GM23248 (cell line): ENCODE results near the gene GALT.

Source experiments
- EZH2 ChIP-seq: fragments of 200-600 bp; sonication (generic); IDR thresholded peaks from 2 replicates; pipeline ENCODE4 v1.6.1; 2018; ENCODE audit warnings: antibody characterized with exemption, mild to moderate bottlenecking; ENCODE audit not compliant: insufficient read depth, poor library complexity, severe bottlenecking
- EZH2phosphoT487 ChIP-seq: fragments of 200-600 bp; sonication (generic); IDR thresholded peaks from 2 replicates; pipeline ENCODE4 v1.6.1; 2018; ENCODE audit warnings: antibody characterized with exemption, moderate library complexity, mild to moderate bottlenecking, low read depth; ENCODE audit not compliant: insufficient read depth

DNA sequence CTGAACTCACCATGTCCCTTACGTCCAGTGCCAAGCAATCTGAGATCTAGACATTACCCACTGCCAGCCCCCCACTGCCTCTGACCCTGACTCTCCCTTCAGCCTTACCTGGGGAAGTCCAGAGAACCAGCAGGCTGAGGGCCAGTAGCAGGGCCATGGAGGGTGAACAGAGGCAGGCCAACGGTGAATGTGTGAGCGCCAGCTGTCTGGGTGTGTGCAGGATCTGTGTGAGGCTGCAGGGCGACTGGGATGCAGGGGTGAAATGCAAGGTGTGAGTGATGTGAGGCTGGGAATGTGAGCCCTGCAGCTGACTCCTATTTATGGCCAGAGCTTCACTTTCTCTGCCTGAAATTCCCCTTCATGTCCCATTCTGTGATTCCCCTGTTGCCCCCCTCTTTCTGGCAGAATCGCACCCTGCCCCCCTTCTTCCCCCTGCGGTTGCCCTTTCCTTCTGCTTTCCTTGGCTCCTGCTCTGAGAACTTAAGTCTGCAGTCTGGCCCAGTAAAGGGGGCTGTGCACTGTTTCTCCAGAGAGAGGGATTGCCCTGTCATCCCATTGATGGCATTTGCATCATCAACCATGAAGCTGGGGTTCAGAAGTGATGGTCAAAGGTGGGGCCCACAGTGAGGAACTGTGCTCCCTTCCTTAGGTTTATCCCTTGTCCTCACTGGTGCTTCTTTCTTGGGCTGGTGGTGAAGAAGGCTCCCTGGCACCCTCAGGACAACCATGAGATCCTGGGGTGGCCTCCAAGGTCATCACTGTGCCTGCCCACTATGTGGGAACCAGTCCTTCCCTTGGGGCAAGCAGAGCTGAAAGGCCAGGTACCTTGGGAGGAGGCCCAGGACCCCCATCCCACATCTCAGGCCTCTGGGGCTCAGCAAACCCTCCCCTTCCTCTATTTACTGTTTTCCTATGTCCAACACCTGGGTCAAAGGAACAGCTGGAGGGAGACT lies 44.8 kb downstream of the GALT start, which contains the start of gene CCL19:
- TF ChIP-seq EZH2phosphoT487 (no peak), EZH2 (no peak)
